SK-N-SH (cell line): Measurements from ENCODE around the gene WDR64. TPM values are rescaled to one million over a fixed set of nuclear protein-coding genes. Genes with fewer than 3 reads are reported as not detected.
A peak's percentile ranks its signal among the peaks of the same experiment; 100 is the strongest.

Experiments used
- CTCF ChIA-PET: fragments of 300-600, 350-600 bp; formaldehyde crosslinking; extraction: SDS; loops from one replicate; lab custom pipeline; 2021; lab: Yijun Ruan, JAX
- POLR2A ChIA-PET: fragments of 350-600 bp; sonication (Branson Sonifier 250); formaldehyde crosslinking; extraction: SDS; loops from one replicate; lab custom pipeline; 2020; ENCODE audit warnings: antibody characterized with exemption, inconsistent platforms; lab: Yijun Ruan, JAX
- DNase-seq: peaks from one replicate; pipeline ENCODE4 v3.0.0; 2012
- H2AFZ ChIP-seq: fragments of 200-600 bp; sonication (generic); 2 replicates; pipeline ENCODE4 v1.8.1; 2016; ENCODE audit warnings: antibody characterized with exemption, mild to moderate bottlenecking, low read depth
- H3F3A ChIP-seq: fragments of 200-600 bp; sonication (generic); replicated peaks from 2 replicates; pipeline ENCODE3; 2016; ENCODE audit warnings: antibody characterized with exemption, mild to moderate bottlenecking; ENCODE audit not compliant: insufficient read depth
- H3K27ac ChIP-seq, 2 experiments: fragments of 200-500 bp in 1 of 2; fragments of 200-600 bp in 1 of 2; sonication (Bioruptor generic) in 1 of 2; sonication (generic), shearing (Covaris generic) in 1 of 2; 2 replicates each; pipeline versions ENCODE4 v1.5.1 to v1.6.1; 2014 to 2016; ENCODE audit warnings: low read depth in 2 of 2, inconsistent platforms in 1 of 2, low read length in 1 of 2, mild to moderate bottlenecking in 1 of 2, mixed read lengths in 1 of 2
- H3K27me3 ChIP-seq: fragments of 200-600 bp; sonication (generic), shearing (Covaris generic); 2 replicates; pipeline ENCODE4 v1.6.1; 2016; ENCODE audit warnings: mixed run types; ENCODE audit not compliant: insufficient read depth
- H3K36me3 ChIP-seq, 2 experiments: fragments of 200-500 bp in 1 of 2; fragments of 200-600 bp in 1 of 2; sonication (Bioruptor generic) in 1 of 2; sonication (generic) in 1 of 2; replicated peaks in 1 of 2; 2 replicates each; pipeline versions ENCODE3 to v1.5.1; 2014 to 2016; ENCODE audit warnings: low read length in 1 of 2, mild to moderate bottlenecking in 1 of 2; ENCODE audit not compliant: insufficient read depth in 2 of 2, control insufficient read depth in 1 of 2
- H3K4me1 ChIP-seq, 2 experiments: fragments of 200-500 bp in 1 of 2; fragments of 200-600 bp in 1 of 2; sonication (Bioruptor generic) in 1 of 2; sonication (generic), shearing (Covaris generic) in 1 of 2; 2 replicates each; pipeline versions ENCODE4 v1.5.1 to v1.6.1; 2014 to 2016; ENCODE audit warnings: low read depth in 1 of 2, low read length in 1 of 2, mixed run types in 1 of 2; ENCODE audit not compliant: insufficient read depth in 2 of 2, control insufficient read depth in 1 of 2
- H3K4me2 ChIP-seq: fragments of 200-600 bp; sonication (generic), shearing (Covaris generic); 2 replicates; pipeline ENCODE4 v1.6.1; 2017; ENCODE audit warnings: mixed run types
- H3K4me3 ChIP-seq, 2 experiments: fragments of 200-500 bp in 1 of 2; fragments of 200-600 bp in 1 of 2; sonication (Bioruptor generic) in 1 of 2; sonication (generic), shearing (Covaris generic) in 1 of 2; 2 replicates each; pipeline versions ENCODE4 v1.5.1 to v1.8.1; 2014 to 2016; ENCODE audit warnings: low read depth in 2 of 2, inconsistent platforms in 1 of 2, low read length in 1 of 2, mild to moderate bottlenecking in 1 of 2, mixed read lengths in 1 of 2, moderate library complexity in 1 of 2
- H3K79me2 ChIP-seq: fragments of 200-600 bp; sonication (generic); 2 replicates; pipeline ENCODE4 v1.8.1; 2017; ENCODE audit warnings: mild to moderate bottlenecking; ENCODE audit not compliant: insufficient read depth
- H3K9ac ChIP-seq: fragments of 200-600 bp; sonication (generic); 2 replicates; pipeline ENCODE4 v1.6.1; 2017; ENCODE audit warnings: mixed run types
- H3K9me2 ChIP-seq: fragments of 200-600 bp; sonication (generic); 2 replicates; pipeline ENCODE4 v1.6.1; 2017; ENCODE audit warnings: mixed run types
- H3K9me3 ChIP-seq: fragments of 200-600 bp; sonication (generic); 2 replicates; pipeline ENCODE4 v1.6.1; 2017; ENCODE audit warnings: mixed run types, mild to moderate bottlenecking, moderate library complexity
- H4K20me1 ChIP-seq: fragments of 200-600 bp; sonication (generic); 2 replicates; pipeline ENCODE4 v1.6.1; 2017; ENCODE audit warnings: mild to moderate bottlenecking, mixed run types; ENCODE audit not compliant: insufficient read depth
- CHD2 ChIP-seq: fragments of 150-350 bp; IDR thresholded peaks from 2 replicates; pipeline ENCODE4 v1.6.1; 2018; ENCODE audit warnings: low read length; ENCODE audit not compliant: partially characterized antibody
- ELF1 ChIP-seq: IDR thresholded peaks from 2 replicates; pipeline ENCODE4 v1.4.0; 2012
- EP300 ChIP-seq, 2 experiments: IDR thresholded peaks; 2 replicates each; pipeline versions ENCODE4 v1.4.0 to v1.6.1; 2012; ENCODE audit warnings: borderline replicate concordance in 1 of 2, low read depth in 1 of 2, low read length in 1 of 2
- EZH2phosphoT487 ChIP-seq: fragments of 200-600 bp; sonication (generic); IDR thresholded peaks from 2 replicates; pipeline ENCODE4 v1.6.1; 2017; ENCODE audit warnings: low read depth, mixed run types, mild to moderate bottlenecking, antibody characterized with exemption, moderate library complexity, borderline replicate concordance
- FOSL2 ChIP-seq: IDR thresholded peaks from 2 replicates; pipeline ENCODE4 v1.4.0; 2012; ENCODE audit warnings: low read depth, mild to moderate bottlenecking, moderate library complexity, borderline replicate concordance
- GABPA ChIP-seq: IDR thresholded peaks from 2 replicates; pipeline ENCODE4 v1.4.0; 2012; ENCODE audit warnings: low read depth, mild to moderate bottlenecking
- JUND ChIP-seq: IDR thresholded peaks from 2 replicates; pipeline ENCODE4 v1.4.0; 2012
- NFIC ChIP-seq: IDR thresholded peaks from 2 replicates; pipeline ENCODE4 v1.4.0; 2012; ENCODE audit warnings: borderline replicate concordance
- POLR2AphosphoS5 ChIP-seq: IDR thresholded peaks from 2 replicates; pipeline ENCODE4 v1.6.1; 2012; ENCODE audit warnings: low read depth, low read length
- SMC3 ChIP-seq: IDR thresholded peaks from 2 replicates; pipeline ENCODE4 v1.6.1; 2012; ENCODE audit warnings: low read depth, low read length, improper control_type of control experiment
- TCF12 ChIP-seq: IDR thresholded peaks from 2 replicates; pipeline ENCODE4 v1.4.0; 2012
- TEAD4 ChIP-seq: IDR thresholded peaks from 2 replicates; pipeline ENCODE4 v1.4.0; 2012; ENCODE audit warnings: mild to moderate bottlenecking, borderline replicate concordance; ENCODE audit not compliant: insufficient read depth
- WGBS: methylation state at CpG from one replicate; pipeline ENCODE4 v1.1.6; 2017; ENCODE audit warnings: low lambda C conversion rate; 5-methylcytosine and 5-hydroxymethylcytosine counted together
- polyA plus RNA-seq, 3 experiments: library from polyadenylated mRNA; depleted of rRNA; stranded (reverse); fragments of >200 nt; gene quantifications; 2 replicates each; pipeline ENCODE4 v1.2.3, GENCODE V29; 2012
- TF ChIP-seq, protein P1 (sequence below): fragments of 200-600 bp; sonication (generic); IDR thresholded peaks from 2 replicates; pipeline ENCODE4 v1.6.1; 2017; ENCODE audit warnings: antibody characterized with exemption, mild to moderate bottlenecking, moderate library complexity
- TF ChIP-seq, protein P2 (sequence below): IDR thresholded peaks from 2 replicates; pipeline ENCODE4 v1.4.0; 2012; ENCODE audit warnings: low read depth
- TF ChIP-seq, protein P3 (sequence below): IDR thresholded peaks from 2 replicates; pipeline ENCODE4 v1.6.1; 2012; ENCODE audit warnings: mild to moderate bottlenecking, low read depth, low read length, moderate library complexity
- TF ChIP-seq, protein P4 (sequence below): IDR thresholded peaks from 2 replicates; pipeline ENCODE4; 2012

The WDR64 gene
- polyA plus RNA-seq, 1 of the 3 experiments (the other 2 are of a cell fraction) = not detected

DNA sequence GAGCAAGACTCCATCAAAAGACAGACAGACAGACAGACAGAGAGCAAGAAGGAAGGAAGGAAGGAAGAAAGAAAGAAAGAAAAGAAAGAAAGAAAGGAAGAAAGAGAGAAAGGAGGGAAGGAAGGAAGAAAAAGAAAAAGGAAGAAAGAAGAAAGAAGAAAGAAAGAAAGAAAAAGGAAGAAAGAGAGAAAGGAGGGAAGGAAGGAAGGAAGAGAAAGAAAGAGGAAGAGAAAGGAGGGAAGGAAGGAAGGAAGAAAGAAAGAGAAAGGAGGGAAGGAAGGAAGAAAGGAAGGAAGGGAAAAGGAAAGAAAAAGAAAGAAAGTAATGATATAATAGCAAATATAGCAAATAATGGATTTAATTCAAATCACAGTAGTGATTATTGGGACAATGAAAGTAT is 44.6 kb upstream of the WDR64 start:
- TF ChIP-seq, protein P1, sequence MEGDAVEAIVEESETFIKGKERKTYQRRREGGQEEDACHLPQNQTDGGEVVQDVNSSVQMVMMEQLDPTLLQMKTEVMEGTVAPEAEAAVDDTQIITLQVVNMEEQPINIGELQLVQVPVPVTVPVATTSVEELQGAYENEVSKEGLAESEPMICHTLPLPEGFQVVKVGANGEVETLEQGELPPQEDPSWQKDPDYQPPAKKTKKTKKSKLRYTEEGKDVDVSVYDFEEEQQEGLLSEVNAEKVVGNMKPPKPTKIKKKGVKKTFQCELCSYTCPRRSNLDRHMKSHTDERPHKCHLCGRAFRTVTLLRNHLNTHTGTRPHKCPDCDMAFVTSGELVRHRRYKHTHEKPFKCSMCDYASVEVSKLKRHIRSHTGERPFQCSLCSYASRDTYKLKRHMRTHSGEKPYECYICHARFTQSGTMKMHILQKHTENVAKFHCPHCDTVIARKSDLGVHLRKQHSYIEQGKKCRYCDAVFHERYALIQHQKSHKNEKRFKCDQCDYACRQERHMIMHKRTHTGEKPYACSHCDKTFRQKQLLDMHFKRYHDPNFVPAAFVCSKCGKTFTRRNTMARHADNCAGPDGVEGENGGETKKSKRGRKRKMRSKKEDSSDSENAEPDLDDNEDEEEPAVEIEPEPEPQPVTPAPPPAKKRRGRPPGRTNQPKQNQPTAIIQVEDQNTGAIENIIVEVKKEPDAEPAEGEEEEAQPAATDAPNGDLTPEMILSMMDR = no peak
- TF ChIP-seq POLR2AphosphoS5 = no peak
- TF ChIP-seq GABPA = no peak
- TF ChIP-seq, protein P2, sequence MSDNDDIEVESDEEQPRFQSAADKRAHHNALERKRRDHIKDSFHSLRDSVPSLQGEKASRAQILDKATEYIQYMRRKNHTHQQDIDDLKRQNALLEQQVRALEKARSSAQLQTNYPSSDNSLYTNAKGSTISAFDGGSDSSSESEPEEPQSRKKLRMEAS = no peak
- TF ChIP-seq, all 33 proteins: peak for 0
- Histone ChIP-seq H3K79me2 (no peaks in the 10 kb centered on the region), H2AFZ (no peak overlapping the region), H3K9me3 (no peaks in the 10 kb centered on the region), H3K4me1 (peaks cover 6 to 11% of the 10 kb centered on the region in 2 experiments; a peak in 3 of 4 replicates), H3K9me2 (no peaks in the 10 kb centered on the region), H3K27ac (no peak overlapping the region), H3K4me3 (no peak overlapping the region), H3K27me3 (no peaks in the 10 kb centered on the region), H3K9ac (no peak overlapping the region), H3K4me2 (no peak overlapping the region), H4K20me1 (no peaks in the 10 kb centered on the region), H3F3A (peaks cover 9% of the 10 kb centered on the region), H3K36me3 (no peaks in the 10 kb centered on the region)
- CTCF ChIA-PET = no interaction called here
- no peak for DNase-seq
- POLR2A ChIA-PET = no interaction called here

DNA sequence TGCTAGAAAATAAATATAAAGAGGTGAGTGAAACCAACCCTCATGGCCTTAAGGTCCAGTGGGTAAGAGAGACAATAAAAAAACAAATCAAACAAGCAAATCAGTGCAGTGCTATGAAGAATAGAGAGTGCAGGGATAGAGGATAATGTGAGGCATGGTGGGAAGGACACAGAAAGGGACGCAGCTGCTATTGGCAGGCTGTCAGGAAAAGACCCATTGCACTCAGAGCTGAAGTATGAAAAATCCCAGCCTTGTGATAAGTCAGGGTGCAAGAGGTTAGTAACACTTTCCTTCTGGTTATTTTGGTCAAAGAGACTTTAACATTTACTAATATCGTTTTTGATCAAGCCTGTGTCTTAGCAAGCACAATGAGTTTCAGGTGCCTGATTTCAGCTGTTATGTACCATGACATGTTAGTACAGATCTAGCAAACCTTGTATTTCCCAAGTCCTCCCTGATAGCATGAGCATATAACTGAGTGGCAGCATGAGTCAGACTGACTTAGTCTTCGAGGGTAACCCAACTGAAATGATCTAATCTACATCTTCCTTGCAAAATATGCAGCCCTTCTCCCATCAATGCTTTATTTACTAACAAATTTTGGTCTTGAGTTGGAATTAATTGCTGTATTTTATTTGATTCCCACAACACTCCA is 43.6 kb upstream of the WDR64 start:
- no peak for DNase-seq
- ChIA-PET POLR2A (no interaction called here), CTCF (interaction anchor here (0.9 kb wide), 1 partner anchor 226 kb away, joined by 3 read pairs; no protein-coding TSS in a partner anchor)
- H3K9me2 ChIP-seq = no peaks in the 10 kb centered on the region
- H3K4me1 ChIP-seq = peaks cover 6 to 18% of the 10 kb centered on the region in 2 experiments; a peak in 3 of 4 replicates
- no peaks in the 10 kb centered on the region for H3K79me2 ChIP-seq
- whole genome bisulfite sequencing = 24% methylated on average over 3 of the region's 3 CpGs
- peak overlapping the region; percentile 33; the same call in 1 of the 2 replicates for H2AFZ ChIP-seq
- peaks cover 9% of the 10 kb centered on the region for H3F3A ChIP-seq
- H3K36me3 ChIP-seq = no peaks in the 10 kb centered on the region
- H3K4me3 ChIP-seq = no peak overlapping the region
- no peaks in the 10 kb centered on the region for H3K27me3 ChIP-seq
- H3K27ac ChIP-seq = 0 out of 4 replicates have a peak overlapping the region, but pooled peaks of 1 of the 2 experiments have one; percentile 23
- H3K9ac ChIP-seq = no peak overlapping the region
- no peaks in the 10 kb centered on the region for H4K20me1 ChIP-seq
- H3K4me2 ChIP-seq = peak overlapping the region; percentile 35
- TF ChIP-seq, protein P2 = no peak
- no peak for TF ChIP-seq TCF12
- no peak for TF ChIP-seq ELF1
- TF ChIP-seq TEAD4 = no peak
- TF ChIP-seq EZH2phosphoT487 = no peak
- no peak for TF ChIP-seq CHD2
- no peak for TF ChIP-seq NFIC
- TF ChIP-seq EP300 (IDR thresholded peaks at IDR 0.05; ENCODE audit: borderline replicate concordance in 1 of 2, low read depth in 1 of 2, low read length in 1 of 2) = no peak
- peak; percentile 22; the same call in 1 of the 2 replicates for TF ChIP-seq FOSL2
- TF ChIP-seq, protein P3, sequence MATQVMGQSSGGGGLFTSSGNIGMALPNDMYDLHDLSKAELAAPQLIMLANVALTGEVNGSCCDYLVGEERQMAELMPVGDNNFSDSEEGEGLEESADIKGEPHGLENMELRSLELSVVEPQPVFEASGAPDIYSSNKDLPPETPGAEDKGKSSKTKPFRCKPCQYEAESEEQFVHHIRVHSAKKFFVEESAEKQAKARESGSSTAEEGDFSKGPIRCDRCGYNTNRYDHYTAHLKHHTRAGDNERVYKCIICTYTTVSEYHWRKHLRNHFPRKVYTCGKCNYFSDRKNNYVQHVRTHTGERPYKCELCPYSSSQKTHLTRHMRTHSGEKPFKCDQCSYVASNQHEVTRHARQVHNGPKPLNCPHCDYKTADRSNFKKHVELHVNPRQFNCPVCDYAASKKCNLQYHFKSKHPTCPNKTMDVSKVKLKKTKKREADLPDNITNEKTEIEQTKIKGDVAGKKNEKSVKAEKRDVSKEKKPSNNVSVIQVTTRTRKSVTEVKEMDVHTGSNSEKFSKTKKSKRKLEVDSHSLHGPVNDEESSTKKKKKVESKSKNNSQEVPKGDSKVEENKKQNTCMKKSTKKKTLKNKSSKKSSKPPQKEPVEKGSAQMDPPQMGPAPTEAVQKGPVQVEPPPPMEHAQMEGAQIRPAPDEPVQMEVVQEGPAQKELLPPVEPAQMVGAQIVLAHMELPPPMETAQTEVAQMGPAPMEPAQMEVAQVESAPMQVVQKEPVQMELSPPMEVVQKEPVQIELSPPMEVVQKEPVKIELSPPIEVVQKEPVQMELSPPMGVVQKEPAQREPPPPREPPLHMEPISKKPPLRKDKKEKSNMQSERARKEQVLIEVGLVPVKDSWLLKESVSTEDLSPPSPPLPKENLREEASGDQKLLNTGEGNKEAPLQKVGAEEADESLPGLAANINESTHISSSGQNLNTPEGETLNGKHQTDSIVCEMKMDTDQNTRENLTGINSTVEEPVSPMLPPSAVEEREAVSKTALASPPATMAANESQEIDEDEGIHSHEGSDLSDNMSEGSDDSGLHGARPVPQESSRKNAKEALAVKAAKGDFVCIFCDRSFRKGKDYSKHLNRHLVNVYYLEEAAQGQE = no peak
- no peak for TF ChIP-seq SMC3
- TF ChIP-seq, protein P4, sequence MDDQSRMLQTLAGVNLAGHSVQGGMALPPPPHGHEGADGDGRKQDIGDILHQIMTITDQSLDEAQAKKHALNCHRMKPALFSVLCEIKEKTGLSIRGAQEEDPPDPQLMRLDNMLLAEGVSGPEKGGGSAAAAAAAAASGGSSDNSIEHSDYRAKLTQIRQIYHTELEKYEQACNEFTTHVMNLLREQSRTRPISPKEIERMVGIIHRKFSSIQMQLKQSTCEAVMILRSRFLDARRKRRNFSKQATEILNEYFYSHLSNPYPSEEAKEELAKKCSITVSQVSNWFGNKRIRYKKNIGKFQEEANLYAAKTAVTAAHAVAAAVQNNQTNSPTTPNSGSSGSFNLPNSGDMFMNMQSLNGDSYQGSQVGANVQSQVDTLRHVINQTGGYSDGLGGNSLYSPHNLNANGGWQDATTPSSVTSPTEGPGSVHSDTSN = peak; percentile 22; the same call in 1 of the 2 replicates
- peak; percentile 16; the same call in 1 of the 2 replicates for TF ChIP-seq JUND
- TF ChIP-seq, all 33 proteins: peak for 3
- H3K9me3 ChIP-seq = no peaks in the 10 kb centered on the region
